ENCODE data around the gene APBB2. TPM values are rescaled to one million over a fixed set of nuclear protein-coding genes. Genes with fewer than 3 reads are reported as not detected.

Gene APBB2
- total and polyA plus RNA-seq, 4 donors = 4.8 to 31.5 (median 11.2) TPM

DNA sequence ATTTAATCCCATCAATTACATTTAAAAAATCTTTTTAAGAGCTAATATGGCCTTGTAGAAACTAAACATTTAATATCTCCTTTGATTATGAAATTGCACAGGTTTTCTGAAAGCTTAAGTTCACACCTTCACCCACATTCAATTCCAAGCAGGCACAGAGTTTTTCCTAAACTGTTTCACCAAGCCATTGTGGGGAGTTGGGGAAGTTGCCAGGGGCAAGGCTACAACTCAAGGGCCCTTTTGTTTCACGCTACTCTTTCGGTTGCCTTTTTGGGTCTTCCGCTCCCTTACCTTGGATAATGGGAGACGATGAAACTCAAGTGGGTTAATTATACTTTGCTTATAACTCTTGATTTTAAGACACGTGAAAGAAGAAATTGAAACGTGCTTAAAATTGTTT, 33.3 kb downstream of the APBB2 start (continued):
- TF ChIP-seq, protein P1, sequence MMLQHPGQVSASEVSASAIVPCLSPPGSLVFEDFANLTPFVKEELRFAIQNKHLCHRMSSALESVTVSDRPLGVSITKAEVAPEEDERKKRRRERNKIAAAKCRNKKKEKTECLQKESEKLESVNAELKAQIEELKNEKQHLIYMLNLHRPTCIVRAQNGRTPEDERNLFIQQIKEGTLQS (IDR thresholded peaks at IDR 0.05) = no peak

DNA sequence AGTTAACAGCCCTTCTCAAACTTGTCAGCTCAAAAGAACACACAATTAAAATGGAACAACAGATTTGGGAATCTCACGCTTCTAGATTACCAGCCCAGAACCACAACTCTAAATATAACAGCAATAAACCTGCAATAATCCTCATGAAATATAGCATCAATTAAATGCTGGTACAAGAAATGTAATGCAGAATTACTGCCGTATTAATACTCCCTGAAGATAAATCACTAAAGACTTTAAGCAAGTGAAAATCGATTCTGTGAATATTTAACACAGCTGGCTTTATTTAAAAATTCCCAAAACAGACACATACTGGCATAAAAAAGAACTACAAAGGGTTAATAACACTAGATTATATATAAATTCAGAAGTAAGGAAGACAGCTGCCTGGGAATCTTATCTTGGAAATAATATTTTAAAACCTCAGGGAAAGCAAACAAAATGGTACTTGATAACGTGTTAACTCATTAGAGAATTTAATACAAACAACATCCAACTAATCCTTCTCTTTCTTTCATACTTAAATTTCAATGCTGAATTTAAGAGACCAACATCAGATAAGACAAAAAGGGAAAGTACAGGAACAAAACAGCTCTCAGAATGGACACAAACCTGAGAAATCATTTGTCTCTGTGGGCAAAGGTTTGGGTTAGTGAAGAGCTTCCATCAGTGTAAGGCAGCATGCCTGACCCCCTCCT, 34.7 kb downstream of the APBB2 start:
- no peaks in the 10 kb centered on the region for H3K9me3 ChIP-seq (ENCODE audit: control insufficient read depth in 4 of 4, low read length in 3 of 4)
- H3K27ac ChIP-seq (ENCODE audit: low read depth in 1 of 2, low read length in 2 of 2) = no peak overlapping the region
- no peak for DNase-seq (ENCODE audit: low spot score)
- TF ChIP-seq GABPA (IDR thresholded peaks at IDR 0.05 in 1 of 2, conservative IDR thresholded peaks at IDR 0.05 in 1 of 2) (no peak), TAF1 (conservative IDR thresholded peaks at IDR 0.05) (no peak), HNF4A (conservative IDR thresholded peaks at IDR 0.05) (no peak)
- H3K4me1 ChIP-seq (ENCODE audit: control insufficient read depth in 4 of 4, insufficient read depth in 4 of 4, low read length in 3 of 4) = peaks cover 2 to 12% (median 5%) of the 10 kb centered on the region in 4 donors
- H3K36me3 ChIP-seq (ENCODE audit: control insufficient read depth in 4 of 4, insufficient read depth in 3 of 4, low read depth in 1 of 4, low read length in 3 of 4) = no peaks in the 10 kb centered on the region
- no peak overlapping the region for H3K9ac ChIP-seq (ENCODE audit: low read depth in 1 of 2, low read length in 2 of 2)
- no peaks in the 10 kb centered on the region for H3K27me3 ChIP-seq (ENCODE audit: control insufficient read depth in 4 of 4, insufficient read depth in 4 of 4, low read length in 3 of 4)
- H3K4me3 ChIP-seq (ENCODE audit: low read depth in 1 of 3, low read length in 3 of 3) = no peak overlapping the region
- 63% methylated on average over 4 of the region's 4 CpGs for WGBS

DNA sequence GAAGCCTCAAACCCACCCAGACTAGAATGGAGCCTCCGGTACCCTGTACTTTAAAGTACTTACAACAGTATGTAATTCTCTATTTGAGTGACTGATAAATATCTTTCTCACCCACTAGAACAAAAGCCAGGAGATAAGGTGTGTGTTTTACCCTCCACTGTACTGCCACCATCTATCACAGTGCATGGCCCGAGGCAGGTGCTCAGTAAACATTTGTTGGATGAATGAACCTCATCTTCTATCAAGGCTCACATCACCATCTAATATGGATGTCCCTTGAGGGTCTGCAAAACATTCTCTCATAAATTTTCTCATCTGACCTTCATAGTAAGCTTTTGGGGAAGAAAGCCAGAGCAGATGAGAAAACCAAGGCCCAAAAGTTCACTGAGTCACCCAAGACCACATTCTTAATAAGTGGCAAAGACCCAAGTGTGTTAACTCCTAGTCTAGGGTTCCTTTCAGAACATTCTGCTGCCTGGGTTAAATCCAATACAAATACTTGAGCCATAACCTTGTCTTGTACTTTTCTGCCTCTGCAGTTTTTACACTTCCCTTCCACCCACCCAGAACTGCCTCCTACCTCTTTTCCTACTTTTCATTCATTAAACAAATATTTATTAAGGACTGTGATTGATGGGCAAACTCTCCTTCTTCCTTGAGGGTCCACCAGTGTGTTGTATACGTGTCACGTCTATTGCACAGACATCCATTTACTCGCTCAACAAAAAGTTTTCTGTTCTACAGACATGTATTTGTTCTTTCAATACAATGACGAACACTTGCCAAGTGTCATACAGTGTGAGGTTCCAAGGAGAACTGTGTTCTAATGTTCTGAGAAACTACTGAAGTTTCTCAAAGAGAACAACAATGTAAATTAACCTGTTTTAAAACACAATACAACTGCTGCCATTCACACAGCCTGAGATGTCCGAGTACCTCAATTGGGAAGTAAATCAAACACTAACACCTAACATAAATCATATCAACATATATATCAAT, 35.7 kb downstream of the APBB2 start:
- TF ChIP-seq, protein P2, sequence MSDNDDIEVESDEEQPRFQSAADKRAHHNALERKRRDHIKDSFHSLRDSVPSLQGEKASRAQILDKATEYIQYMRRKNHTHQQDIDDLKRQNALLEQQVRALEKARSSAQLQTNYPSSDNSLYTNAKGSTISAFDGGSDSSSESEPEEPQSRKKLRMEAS (IDR thresholded peaks at IDR 0.05) = no peak
- TF ChIP-seq JUND (IDR thresholded peaks at IDR 0.05) (peak in 1 of 2 donors; percentile 16), NR2F2 (IDR thresholded peaks at IDR 0.05) (peak; percentile 76)
- Histone ChIP-seq H3K27ac (ENCODE audit: low read depth in 1 of 2, low read length in 2 of 2) (no peak overlapping the region), H3K27me3 (ENCODE audit: control insufficient read depth in 4 of 4, insufficient read depth in 4 of 4, low read length in 3 of 4) (no peaks in the 10 kb centered on the region), H3K4me3 (ENCODE audit: low read depth in 1 of 3, low read length in 3 of 3) (no peak overlapping the region), H3K9ac (ENCODE audit: low read depth in 1 of 2, low read length in 2 of 2) (no peak overlapping the region), H3K36me3 (ENCODE audit: control insufficient read depth in 4 of 4, insufficient read depth in 3 of 4, low read depth in 1 of 4, low read length in 3 of 4) (no peaks in the 10 kb centered on the region), H3K4me1 (ENCODE audit: control insufficient read depth in 4 of 4, insufficient read depth in 4 of 4, low read length in 3 of 4) (peaks cover 2 to 12% (median 5%) of the 10 kb centered on the region in 4 donors), H3K9me3 (ENCODE audit: control insufficient read depth in 4 of 4, low read length in 3 of 4) (no peaks in the 10 kb centered on the region)
- WGBS = 71% methylated on average over 7 of the region's 7 CpGs
- no peak for DNase-seq (ENCODE audit: low spot score)

DNA sequence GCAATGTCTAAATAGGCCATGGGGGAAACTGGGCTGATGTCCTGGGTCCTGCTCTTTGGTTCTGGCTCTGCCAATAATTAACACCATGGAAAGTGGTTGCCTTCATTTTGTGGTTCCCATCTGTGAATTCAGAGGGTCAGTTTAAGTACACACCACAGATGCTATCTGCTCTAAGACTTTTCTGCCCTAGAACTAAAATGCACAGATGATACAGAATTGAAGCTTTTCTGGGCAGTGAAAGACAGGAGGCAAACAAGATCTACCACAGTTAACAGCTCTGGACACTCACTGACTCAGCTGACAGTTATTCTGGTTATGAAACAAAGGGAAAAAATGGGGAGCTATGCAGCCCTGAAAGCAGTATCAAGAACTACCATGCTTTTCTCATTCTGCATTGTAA, 37.3 kb downstream of the APBB2 start:
- Histone ChIP-seq H3K9ac (ENCODE audit: low read depth in 1 of 2, low read length in 2 of 2) (no peak overlapping the region), H3K27ac (ENCODE audit: low read depth in 1 of 2, low read length in 2 of 2) (no peak overlapping the region), H3K4me1 (ENCODE audit: control insufficient read depth in 4 of 4, insufficient read depth in 4 of 4, low read length in 3 of 4) (peaks cover 2 to 12% (median 5%) of the 10 kb centered on the region in 4 donors)

More for the DNA sequence above, 37.3 kb downstream of the APBB2 start:
- no peak for DNase-seq (ENCODE audit: low spot score)
- Histone ChIP-seq H3K27me3 (ENCODE audit: control insufficient read depth in 4 of 4, insufficient read depth in 4 of 4, low read length in 3 of 4) (no peaks in the 10 kb centered on the region), H3K9me3 (ENCODE audit: control insufficient read depth in 4 of 4, low read length in 3 of 4) (no peaks in the 10 kb centered on the region), H3K4me3 (ENCODE audit: low read depth in 1 of 3, low read length in 3 of 3) (no peak overlapping the region), H3K36me3 (ENCODE audit: control insufficient read depth in 4 of 4, insufficient read depth in 3 of 4, low read depth in 1 of 4, low read length in 3 of 4) (no peaks in the 10 kb centered on the region)
- peak in 1 of 2 donors; percentile 24 for TF ChIP-seq RAD21 (IDR thresholded peaks at IDR 0.05)
- TF ChIP-seq, protein P2 (IDR thresholded peaks at IDR 0.05) = no peak

All from liver (tissue), 9 donors.